ENCODE measurements around the gene KY. TPM values are rescaled to one million over a fixed set of nuclear protein-coding genes. Genes with fewer than 3 reads are reported as not detected.
A peak's percentile ranks its signal among the peaks of the same experiment; 100 is the strongest.

Gene KY, protein sequence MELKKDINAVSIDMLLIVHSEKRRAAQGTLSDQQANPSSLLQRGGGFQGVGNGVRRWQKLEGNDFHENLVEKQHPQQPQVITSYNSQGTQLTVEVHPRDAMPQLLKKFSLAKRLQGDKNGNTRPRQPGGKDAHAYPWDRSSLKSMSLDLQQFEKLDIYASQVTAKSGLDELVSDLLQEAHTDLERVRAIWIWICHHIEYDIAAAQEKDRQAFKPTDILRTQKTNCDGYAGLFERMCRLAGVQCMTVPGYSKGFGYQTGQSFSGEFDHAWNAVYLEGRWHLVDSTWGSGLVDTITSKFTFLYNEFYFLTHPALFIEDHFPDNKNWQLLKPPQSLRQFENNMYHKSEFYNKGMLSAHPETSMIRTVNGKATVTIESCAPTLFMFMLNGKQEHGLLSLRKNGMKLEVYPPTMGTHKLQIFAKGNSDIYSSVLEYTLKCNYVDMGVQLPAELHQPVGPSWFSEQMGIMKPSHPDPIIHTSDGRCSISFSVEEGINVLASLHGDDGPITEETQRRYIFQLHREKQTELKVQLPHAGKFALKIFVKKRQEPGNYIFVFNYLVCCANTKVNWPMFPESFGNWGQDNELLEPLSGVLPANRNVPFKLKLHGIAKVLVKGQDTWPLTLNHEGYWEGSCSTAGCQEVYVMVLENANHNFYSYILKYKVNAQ
- under 1 TPM in 2 of 6 experiments, not detected in 4; 0.11 to 0.16 TPM for total RNA-seq (2021; fragmentation: NEBNext Ultra II Directional; extraction: Animal tissue kit (Norgen Biotek cat#: 25700))
- long read RNA-seq = 0 reads

DNA sequence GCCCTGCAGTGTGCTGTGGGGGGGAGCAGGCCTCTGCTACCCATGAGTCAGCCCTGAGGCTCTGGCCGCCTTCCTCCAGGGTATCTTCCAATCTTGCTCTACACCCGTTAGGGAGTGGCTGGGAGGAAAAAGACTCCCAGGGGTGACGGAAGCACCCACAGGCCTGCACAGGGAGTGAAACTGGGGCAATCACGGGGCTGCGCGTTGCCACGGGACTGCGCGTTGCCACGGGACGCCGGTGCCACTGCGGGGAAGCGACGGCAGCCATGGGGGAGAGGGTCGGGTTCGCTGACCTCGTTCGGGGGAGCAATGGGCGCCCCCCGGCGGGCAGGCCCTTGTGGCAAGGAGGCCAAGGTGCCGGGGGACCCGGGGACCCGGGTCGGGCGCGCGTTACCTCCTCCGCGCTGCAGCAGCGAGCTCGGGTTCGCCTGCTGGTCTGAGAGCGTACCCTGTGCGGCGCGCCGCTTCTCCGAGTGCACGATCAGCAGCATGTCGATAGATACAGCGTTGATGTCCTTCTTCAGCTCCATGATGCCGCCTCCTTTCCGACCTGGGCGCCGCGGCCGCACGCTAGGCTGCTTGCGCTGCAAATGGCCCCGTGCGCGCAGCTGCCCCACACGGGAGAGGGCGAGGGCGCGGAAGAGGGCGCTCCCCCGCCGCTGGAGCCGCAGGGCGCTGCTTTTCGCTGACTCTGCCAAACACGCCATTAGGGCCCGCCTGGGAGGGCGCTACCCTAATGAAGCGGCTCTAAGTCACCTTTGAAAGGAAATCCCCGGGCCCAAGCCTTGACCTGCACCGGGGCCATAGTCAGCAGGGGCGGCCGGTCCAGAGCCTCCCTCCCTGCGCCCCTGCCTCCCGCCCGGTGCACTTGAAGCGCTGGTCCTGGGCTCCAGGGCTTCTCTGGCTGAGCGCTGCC, at the start of gene KY:
Gene KY, minus strand, starts transcription at position 592 of the 916 bp plus-strand sequence. Its CDS starts 62 bp downstream, at position 530.
- no peak for DNase-seq
- Mint-ChIP-seq H3K9me3 (no peaks in the 10 kb centered on the region), H3K27ac (no peak within 1 kb of the TSS; the same call in 1 of the 2 replicates), H3K27me3 (ENCODE audit: insufficient read depth) (peaks cover 5% of the 10 kb centered on the region), H3K36me3 (ENCODE audit: low read depth) (no peaks in the 10 kb centered on the region), H3K4me1 (ENCODE audit: low read depth) (peaks cover 16% of the 10 kb centered on the region), H3K4me3 (peak within 1 kb of the TSS; percentile 86)
- TF ChIP-seq, protein P1, sequence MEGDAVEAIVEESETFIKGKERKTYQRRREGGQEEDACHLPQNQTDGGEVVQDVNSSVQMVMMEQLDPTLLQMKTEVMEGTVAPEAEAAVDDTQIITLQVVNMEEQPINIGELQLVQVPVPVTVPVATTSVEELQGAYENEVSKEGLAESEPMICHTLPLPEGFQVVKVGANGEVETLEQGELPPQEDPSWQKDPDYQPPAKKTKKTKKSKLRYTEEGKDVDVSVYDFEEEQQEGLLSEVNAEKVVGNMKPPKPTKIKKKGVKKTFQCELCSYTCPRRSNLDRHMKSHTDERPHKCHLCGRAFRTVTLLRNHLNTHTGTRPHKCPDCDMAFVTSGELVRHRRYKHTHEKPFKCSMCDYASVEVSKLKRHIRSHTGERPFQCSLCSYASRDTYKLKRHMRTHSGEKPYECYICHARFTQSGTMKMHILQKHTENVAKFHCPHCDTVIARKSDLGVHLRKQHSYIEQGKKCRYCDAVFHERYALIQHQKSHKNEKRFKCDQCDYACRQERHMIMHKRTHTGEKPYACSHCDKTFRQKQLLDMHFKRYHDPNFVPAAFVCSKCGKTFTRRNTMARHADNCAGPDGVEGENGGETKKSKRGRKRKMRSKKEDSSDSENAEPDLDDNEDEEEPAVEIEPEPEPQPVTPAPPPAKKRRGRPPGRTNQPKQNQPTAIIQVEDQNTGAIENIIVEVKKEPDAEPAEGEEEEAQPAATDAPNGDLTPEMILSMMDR (IDR thresholded peaks at IDR 0.05) = peak; percentile 42; the same call in 1 of the 2 replicates

DNA sequence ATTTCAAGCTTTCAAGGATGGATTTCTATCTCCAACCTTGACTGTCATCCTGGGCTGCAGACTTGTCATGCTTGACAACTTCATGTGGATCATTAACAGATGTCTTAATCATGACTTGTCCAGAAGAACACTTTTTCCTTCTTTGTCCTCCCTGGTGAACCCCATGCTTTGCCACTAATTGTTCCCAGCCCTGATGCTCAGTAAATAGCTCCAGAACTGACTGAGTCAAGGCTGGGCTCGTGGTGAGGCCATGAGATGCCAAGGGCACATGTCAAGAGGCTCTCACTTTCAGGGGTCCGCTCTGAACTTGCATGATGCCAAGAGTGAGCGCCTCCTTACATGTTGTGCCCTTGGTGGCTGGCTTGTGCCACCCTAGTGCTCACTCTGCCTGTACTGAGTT, 48.9 kb upstream of the KY start:
- H3K27ac Mint-ChIP-seq = no peak overlapping the region
- TF ChIP-seq, protein P1 (IDR thresholded peaks at IDR 0.05) = no peak
- no peaks in the 10 kb centered on the region for H3K4me1 Mint-ChIP-seq (ENCODE audit: low read depth)
- H3K9me3 Mint-ChIP-seq = no peaks in the 10 kb centered on the region
- no peak for DNase-seq
- no peaks in the 10 kb centered on the region for H3K36me3 Mint-ChIP-seq (ENCODE audit: low read depth)
- H3K4me3 Mint-ChIP-seq = no peak overlapping the region
- H3K27me3 Mint-ChIP-seq (ENCODE audit: insufficient read depth) = peaks cover 2% of the 10 kb centered on the region

DNA sequence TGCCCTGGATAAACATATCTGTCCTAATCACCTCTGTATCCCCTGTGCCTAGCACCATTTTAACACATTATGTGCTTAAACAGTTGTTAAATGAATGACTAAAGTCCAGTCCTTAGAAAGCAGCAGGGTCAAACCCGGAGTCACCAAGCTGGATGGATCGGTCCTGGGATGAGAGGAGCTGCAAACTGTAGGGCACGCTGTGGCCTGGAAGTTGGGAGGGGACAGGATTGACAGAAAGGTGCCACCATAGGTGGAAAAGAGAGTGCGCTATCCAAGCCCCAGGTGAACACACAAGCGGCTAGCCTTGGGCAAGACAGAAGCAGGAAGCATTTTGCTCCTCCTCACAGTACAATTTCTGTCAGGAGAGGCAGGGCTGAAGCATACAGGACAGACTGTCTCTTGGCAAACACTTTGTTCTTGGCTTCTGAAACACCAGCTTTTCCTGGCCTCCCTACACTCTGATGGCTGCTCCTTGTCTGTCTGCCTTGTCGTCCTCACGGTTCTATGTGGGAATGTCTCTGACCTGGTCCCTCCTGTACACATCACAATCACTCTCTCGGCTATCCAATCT, 48.4 kb upstream of the KY start:
- Mint-ChIP-seq H3K27ac (no peak overlapping the region), H3K27me3 (ENCODE audit: insufficient read depth) (peaks cover 2% of the 10 kb centered on the region), H3K4me3 (no peak overlapping the region), H3K4me1 (ENCODE audit: low read depth) (no peaks in the 10 kb centered on the region), H3K9me3 (no peaks in the 10 kb centered on the region), H3K36me3 (ENCODE audit: low read depth) (no peaks in the 10 kb centered on the region)
- DNase-seq = no peak
- TF ChIP-seq, protein P1 (IDR thresholded peaks at IDR 0.05) = no peak

DNA sequence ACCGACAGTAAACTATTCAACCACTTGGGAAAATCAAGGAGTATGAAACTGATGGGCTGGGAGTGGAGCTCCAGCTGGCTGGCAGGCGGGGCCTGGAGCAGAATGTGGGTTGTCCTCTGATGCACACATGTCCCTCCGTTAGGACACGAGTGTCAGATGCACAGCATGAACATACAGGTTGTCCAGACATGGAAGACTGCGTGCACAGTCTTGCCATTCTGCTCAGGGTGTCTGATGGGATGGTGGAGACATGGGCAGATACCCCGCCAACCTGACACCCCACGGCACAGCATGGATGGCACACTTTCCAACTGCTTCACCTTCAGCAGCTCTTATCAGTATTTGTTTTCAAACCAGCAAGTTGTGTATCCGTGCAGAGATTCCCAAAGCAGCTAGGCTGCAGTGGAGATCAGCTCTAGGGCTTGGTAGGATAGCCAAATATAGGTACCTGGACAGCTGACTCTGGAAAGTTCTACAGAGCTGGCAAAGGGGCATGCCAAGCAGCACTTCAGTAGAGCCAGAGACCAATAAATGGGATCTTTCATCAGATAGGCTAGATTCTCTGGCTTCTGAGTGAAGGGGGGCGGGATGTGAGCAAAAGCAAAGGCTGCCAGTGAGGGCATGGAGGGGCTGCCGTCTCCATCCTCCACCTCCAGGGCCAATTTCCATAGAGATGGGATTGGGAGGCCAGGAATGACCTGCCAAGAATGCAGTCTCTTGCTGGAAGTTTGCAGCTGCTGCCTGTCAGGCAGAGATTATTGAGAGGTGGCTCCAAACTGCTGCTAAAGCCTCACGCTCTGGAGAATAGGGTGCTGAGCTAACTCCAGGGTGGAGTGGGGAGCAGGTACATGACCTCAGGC, 47.2 kb upstream of the KY start:
- no peak overlapping the region for H3K27ac Mint-ChIP-seq
- no peaks in the 10 kb centered on the region for H3K9me3 Mint-ChIP-seq
- H3K27me3 Mint-ChIP-seq (ENCODE audit: insufficient read depth) = peaks cover 2% of the 10 kb centered on the region
- H3K36me3 Mint-ChIP-seq (ENCODE audit: low read depth) = no peaks in the 10 kb centered on the region
- H3K4me1 Mint-ChIP-seq (ENCODE audit: low read depth) = no peaks in the 10 kb centered on the region
- DNase-seq = no peak
- no peak overlapping the region for H3K4me3 Mint-ChIP-seq
- TF ChIP-seq, protein P1 (IDR thresholded peaks at IDR 0.05) = no peak
